GM15510 (cell line): ENCODE data around the gene C1QTNF1.

Experiments
- POLR2A ChIP-seq: IDR thresholded peaks from 3 replicates; pipeline ENCODE4 v1.6.1; 2011; ENCODE audit warnings: borderline replicate concordance; ENCODE audit not compliant: insufficient read length; ENCODE audit errors: extremely low read depth

C1QTNF1 gene

DNA sequence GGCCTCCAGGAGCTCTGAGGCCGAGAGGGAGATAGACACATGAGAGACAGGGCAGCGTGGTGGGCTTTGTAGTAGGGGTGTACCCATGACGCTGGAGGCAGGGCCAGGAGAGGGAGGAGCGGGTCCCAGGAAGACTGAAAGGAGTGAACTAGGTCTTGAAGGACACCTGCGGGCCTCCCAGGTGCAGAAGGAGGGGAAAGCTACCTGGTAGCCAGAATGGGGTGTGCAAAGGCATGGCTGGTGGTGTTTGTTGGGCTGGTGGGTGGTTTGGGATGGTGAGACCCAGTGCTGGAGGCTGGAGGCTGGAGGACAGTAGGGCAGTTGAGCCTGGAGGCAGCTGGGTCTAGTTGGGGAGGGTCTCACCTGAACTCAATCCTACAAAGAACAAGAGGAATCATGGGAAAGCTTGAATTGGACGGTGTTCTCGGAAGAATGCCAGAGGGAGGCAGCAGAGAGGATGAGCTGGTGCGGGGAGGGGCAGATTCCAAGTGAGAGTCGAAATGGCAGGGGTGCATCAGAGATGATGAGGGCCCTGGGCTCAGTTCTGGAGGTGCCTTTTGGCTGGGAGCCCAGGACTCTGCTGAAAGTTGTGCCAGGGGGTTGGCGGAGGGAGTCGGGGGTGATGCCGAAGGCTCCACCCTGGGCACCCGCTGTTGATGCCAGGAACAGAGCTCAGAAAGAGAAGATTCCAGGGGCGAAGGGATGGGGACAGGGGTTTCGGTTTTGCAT, 21.2 kb downstream of the C1QTNF1 start:
- TF ChIP-seq POLR2A: no peak

DNA sequence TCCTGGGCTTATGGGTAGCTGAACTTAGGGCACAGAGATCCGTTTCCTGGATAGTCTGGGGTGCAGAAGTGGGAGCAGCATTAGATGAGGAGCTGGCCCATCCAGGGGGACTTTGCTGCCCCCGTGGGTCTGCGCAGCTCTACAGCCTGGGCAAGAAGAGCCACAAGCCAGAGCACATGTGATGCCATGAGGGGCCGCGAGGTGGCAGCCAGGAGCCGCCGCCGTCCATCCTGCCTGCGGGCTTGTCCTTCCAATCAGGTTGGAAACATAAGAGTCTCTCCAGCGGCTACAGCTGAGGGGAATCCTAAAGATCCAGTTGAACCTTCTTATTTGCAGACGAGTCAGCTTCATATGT, 21.9 kb downstream of the C1QTNF1 start:
- no peak for TF ChIP-seq POLR2A

DNA sequence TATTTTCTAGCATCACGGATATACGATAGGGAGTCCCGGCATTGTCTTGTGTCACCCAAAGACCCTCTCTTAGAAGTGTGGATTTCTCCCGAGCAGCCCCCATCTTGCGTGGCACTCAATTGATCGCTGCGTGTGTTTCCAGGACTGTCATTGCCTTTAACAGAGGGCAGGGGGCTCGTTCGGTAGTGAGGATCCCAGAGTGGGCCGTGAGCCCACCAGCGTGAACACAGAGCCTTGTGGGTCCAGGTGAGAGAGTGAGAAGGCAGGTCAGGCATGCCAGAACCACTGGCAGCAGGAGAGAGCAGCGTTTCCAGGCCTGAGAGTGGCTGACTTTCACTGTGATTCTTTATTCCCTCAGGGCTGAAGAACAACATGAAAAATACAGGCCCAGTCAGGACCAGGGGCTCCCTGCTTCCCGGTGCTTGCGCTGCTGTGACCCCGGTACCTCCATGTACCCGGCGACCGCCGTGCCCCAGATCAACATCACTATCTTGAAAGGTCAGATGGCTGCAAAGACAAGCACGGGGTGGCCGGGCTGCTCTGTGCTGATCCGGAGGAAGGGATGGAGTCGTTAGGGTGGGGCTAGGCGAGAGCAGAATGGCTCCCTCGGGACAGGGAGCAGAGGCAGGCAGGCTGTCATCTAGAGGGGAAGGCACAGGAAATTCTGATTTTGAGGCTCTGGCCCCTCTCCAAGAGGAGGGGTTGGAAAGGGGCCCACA, 22.4 kb downstream of the C1QTNF1 start:
- TF ChIP-seq POLR2A: no peak

DNA sequence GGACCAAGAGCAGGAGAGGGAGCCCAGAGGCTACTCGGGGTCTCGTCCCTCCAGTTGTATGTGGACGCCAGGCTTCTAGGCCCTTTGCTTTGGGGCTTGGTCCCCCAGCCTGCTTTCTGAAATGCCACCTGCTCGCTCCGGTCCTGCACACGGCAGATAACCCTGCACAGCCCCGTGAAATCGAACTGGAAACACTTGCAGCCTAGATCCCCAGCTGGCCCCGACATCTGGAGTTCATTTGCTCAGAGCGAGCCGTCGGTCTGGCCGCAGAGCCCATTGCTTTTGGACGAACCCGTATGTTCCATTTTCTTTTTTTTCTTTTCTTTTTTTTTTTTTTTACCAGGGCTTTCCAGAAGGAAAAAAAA, 22.9 kb downstream of the C1QTNF1 start:
- no peak for TF ChIP-seq POLR2A

DNA sequence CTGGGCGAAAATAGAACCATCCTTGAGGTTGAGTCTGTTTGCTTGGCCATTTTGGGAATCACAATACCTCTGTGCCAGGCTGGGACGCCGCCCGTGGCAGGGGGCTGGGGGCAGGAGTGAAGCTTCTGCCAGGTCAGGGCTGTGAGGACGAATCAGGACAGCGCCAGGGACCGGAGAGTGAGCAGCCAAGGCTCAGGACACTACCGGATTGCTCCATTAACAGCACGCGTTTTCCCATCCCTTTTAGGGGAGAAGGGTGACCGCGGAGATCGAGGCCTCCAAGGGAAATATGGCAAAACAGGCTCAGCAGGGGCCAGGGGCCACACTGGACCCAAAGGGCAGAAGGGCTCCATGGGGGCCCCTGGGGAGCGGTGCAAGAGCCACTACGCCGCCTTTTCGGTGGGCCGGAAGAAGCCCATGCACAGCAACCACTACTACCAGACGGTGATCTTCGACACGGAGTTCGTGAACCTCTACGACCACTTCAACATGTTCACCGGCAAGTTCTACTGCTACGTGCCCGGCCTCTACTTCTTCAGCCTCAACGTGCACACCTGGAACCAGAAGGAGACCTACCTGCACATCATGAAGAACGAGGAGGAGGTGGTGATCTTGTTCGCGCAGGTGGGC, 23.4 kb downstream of the C1QTNF1 start:
- no peak for TF ChIP-seq POLR2A

DNA sequence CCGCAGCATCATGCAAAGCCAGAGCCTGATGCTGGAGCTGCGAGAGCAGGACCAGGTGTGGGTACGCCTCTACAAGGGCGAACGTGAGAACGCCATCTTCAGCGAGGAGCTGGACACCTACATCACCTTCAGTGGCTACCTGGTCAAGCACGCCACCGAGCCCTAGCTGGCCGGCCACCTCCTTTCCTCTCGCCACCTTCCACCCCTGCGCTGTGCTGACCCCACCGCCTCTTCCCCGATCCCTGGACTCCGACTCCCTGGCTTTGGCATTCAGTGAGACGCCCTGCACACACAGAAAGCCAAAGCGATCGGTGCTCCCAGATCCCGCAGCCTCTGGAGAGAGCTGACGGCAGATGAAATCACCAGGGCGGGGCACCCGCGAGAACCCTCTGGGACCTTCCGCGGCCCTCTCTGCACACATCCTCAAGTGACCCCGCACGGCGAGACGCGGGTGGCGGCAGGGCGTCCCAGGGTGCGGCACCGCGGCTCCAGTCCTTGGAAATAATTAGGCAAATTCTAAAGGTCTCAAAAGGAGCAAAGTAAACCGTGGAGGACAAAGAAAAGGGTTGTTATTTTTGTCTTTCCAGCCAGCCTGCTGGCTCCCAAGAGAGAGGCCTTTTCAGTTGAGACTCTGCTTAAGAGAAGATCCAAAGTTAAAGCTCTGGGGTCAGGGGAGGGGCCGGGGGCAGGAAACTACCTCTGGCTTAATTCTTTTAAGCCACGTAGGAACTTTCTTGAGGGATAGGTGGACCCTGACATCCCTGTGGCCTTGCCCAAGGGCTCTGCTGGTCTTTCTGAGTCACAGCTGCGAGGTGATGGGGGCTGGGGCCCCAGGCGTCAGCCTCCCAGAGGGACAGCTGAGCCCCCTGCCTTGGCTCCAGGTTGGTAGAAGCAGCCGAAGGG, 24.2 kb downstream of the C1QTNF1 start:
- no peak for TF ChIP-seq POLR2A

DNA sequence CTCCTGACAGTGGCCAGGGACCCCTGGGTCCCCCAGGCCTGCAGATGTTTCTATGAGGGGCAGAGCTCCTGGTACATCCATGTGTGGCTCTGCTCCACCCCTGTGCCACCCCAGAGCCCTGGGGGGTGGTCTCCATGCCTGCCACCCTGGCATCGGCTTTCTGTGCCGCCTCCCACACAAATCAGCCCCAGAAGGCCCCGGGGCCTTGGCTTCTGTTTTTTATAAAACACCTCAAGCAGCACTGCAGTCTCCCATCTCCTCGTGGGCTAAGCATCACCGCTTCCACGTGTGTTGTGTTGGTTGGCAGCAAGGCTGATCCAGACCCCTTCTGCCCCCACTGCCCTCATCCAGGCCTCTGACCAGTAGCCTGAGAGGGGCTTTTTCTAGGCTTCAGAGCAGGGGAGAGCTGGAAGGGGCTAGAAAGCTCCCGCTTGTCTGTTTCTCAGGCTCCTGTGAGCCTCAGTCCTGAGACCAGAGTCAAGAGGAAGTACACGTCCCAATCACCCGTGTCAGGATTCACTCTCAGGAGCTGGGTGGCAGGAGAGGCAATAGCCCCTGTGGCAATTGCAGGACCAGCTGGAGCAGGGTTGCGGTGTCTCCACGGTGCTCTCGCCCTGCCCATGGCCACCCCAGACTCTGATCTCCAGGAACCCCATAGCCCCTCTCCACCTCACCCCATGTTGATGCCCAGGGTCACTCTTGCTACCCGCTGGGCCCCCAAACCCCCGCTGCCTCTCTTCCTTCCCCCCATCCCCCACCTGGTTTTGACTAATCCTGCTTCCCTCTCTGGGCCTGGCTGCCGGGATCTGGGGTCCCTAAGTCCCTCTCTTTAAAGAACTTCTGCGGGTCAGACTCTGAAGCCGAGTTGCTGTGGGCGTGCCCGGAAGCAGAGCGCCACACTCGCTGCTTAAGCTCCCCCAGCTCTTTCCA, 25.1 kb downstream of the C1QTNF1 start:
- TF ChIP-seq POLR2A: no peak

DNA sequence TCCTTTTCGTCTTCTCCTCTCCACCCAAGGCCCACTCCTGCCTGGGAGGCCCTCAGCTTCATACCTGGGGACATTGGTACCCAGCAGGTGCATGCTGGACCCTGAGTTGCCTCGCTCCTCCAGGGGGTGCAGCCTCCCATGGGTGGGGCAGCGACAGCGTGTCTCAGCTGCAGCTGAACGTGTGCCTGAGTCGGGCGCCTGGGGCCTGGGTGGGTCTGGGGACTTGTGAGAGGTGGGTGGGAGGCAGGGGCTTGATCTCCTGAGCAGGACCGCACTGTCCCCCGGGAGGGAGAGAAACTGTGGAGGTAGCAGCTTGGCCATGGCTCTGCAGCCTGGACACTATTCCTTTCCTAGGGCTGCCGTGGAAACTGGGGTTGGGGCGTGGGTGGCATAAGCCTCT, 25.9 kb downstream of the C1QTNF1 start:
- no peak for TF ChIP-seq POLR2A

DNA sequence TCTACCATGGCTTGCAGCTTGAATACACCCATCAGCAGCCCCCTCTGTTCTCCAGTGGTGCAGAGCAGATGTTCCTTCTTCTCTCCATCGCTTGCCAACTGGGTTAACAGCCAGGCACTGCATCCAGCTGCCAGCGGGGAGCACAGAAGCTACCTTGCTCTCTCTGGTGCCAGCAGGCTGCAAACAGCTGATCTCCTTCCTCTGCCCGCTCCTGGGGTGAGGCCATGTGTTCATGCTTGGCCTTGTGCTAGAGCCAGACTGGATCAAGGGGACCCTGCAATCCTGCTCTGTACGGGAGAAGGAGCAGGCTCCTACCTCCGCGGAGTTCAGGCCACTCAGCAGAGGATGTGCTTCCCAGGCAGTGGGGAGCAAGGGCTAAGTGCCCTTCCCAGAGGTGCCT, 26.6 kb downstream of the C1QTNF1 start:
- TF ChIP-seq POLR2A: no peak

DNA sequence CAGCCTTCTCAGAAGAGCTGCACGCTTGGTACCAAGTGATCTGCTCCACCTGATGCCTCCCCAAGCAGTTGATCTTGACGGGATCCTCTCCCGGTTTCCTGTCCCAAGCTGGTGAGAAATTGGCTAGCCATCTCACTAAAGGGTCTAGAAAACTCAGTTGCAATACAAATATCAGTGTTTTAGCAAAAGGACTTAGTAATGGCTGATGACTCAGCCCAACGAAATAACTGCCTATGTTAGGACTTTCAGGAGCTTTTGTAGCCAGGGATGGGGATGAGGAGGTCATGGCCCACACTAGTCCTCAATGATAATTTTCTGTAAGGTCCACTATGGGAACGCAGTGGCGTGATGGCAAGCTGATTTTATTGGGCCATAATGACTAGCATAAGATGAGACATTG, 27.3 kb downstream of the C1QTNF1 start:
- no peak for TF ChIP-seq POLR2A

DNA sequence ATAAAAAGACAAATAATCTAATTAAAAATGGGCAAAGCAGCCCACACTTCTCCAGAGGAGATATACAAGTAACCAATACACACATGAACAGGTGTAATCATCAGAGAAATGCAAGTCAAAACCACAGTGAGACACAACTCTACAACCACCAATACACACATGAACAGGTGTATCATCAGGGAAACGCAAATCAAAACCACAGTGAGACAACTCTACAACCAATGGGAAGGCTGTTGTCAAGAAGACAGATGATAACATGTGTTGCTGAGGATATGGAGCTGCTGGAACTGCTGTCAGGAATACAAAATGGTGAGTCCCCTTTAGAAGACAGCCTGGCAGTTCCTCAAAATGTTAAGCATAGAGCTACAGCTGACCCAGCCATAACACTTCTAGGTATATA, 28.2 kb downstream of the C1QTNF1 start:
- TF ChIP-seq POLR2A: no peak

DNA sequence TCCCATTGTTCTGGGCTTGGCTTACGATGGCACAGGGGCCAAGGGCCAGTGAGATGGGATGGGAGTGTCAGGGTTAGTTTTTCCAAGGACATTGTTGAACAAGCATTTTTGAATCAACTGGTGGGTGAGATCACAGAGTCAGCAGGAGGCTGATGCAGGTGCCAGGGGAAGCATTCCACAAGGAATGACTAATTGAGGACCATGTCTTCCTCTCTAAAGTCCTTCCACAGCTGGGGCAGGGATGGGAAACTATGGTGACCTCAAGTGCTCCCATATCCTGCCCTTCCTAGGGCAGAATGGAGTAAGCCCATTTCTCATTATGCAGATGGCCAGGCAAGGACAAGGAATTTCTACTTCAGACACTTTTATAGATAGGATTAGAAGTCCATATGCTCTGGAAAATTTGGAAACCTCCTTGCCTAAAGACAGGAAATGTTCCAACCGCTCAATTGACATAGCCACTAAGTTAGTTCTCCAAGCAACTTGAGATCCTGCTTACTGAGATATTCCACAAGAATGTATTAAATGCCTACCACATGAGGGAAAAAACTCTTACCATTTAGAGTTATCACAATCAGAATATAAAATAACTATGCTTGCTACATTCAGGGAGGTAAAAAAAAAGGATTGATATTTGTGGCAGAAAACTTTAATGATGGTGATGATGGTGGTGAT, 29.4 kb downstream of the C1QTNF1 start:
- TF ChIP-seq POLR2A: no peak

DNA sequence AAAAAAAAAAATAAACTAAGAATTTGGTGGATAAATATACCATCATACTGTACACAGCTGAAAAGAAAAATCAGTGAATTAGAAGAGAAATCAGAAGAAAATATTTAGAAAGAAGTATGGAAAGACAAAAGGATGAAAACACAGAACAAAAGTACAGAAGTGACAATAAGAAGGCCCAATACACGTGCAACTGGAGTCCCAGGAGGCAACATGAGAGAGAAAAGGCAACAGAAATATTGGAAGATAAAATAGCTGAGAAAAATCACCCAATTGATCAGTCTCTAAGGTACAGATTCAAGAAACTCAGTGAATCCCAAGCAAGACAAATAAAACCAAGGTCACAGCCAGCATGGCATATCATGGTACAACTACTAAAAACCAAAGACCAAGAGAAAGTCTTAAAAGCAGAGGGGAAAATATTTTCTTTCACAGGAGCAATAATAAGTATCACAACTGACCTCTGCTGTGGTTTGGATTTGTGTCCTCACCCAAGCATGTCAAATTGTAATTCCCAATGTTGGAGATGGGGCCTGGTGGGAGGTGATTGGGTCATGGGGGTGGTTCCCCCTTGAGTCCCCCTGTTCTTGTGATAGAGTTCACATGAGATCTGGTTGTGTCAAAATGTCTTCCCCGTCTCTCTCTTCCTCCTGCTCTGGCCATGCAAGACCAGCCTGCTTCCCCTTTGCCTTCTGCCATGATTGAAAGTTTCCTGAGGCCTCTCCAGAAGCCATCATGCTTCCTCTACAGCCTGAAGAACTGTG, 30.4 kb downstream of the C1QTNF1 start:
- no peak for TF ChIP-seq POLR2A
